ENCODE results near the gene LHFPL3. TPM values are rescaled to one million over a fixed set of nuclear protein-coding genes. Genes with fewer than 3 reads are reported as not detected.

The LHFPL3 gene
- total and polyA plus RNA-seq, 2 donors (not counting 3 experiments of a cell fraction or from before 2014, with no cell fraction given): not detected

DNA sequence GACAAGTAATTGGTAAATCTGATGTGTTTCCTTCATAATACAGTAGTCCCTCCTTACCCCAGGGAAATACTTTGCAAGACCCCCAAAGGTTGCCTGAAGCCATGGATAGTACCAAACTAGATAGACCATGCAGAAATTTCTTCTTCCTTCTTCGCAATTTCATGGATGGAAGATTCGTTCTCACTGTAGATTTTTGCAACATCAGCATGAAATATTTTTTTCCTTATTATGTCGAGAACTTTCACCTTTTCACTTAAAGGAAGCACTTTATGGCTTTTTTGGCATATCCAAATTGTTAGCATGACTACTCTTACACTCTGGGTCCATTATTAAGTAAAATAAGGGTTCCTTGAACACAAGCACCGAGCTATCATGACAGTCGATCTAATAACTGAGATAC lies 333.2 kb downstream of the LHFPL3 start:
- Histone ChIP-seq H3K4me3 (replicated peaks in 1 of 3; ENCODE audit: insufficient read depth in 1 of 3, low read depth in 1 of 3, low read length in 3 of 3) (no peak overlapping the region), H3K9me3 (replicated peaks; ENCODE audit: control insufficient read depth, insufficient read depth, low read length) (no peaks in the 10 kb centered on the region), H3K27me3 (ENCODE audit: control insufficient read depth in 2 of 2, insufficient read depth in 2 of 2, low read length in 2 of 2) (no peaks in the 10 kb centered on the region), H3K27ac (ENCODE audit: insufficient read depth, low read depth, low read length) (no peak overlapping the region), H3K9me1 (replicated peaks; ENCODE audit: control insufficient read depth, extremely low read depth, insufficient read depth, low read length) (no peaks in the 10 kb centered on the region), H4K20me1 (replicated peaks; ENCODE audit: control insufficient read depth, extremely low read depth, insufficient read depth, low read length) (no peaks in the 10 kb centered on the region), H3K9ac (replicated peaks; ENCODE audit: extremely low read depth, insufficient read depth, low read length) (no peak overlapping the region), H3K79me2 (ENCODE audit: control insufficient read depth, insufficient read depth, low read length) (no peaks in the 10 kb centered on the region), H2AFZ (ENCODE audit: low read depth, low read length) (no peak overlapping the region), H3K36me3 (ENCODE audit: control insufficient read depth in 2 of 2, extremely low read depth in 1 of 2, insufficient read depth in 2 of 2, low read length in 2 of 2) (no peaks in the 10 kb centered on the region), H3K4me1 (ENCODE audit: control insufficient read depth, extremely low read depth, insufficient read depth, low read length) (no peaks in the 10 kb centered on the region), H3K4me2 (ENCODE audit: insufficient read depth, low read length) (no peak overlapping the region)
- ChIA-PET CTCF (interaction anchor here (1.1 kb wide), 1 partner anchor 18 kb away, joined by 3 read pairs; no protein-coding TSS in a partner anchor), POLR2A (no interaction called here)
- DNase-seq (ENCODE audit: low read depth, low spot score) (no peak), FAIRE-seq (no peak)
- intact Hi-C loops (cut with micrococcal nuclease) (no loop called here), dilution Hi-C loops (cut with MboI; ENCODE audit: extremely low pct_ligation_motif_present, low sequenced_read_pairs) (no loop called here)
- no TSS peak for BruUV-seq (replicated peaks)
- TF ChIP-seq EZH2 (IDR thresholded peaks at IDR 0.05; ENCODE audit: borderline replicate concordance, low read depth, low read length, severe bottlenecking) (no peak), POLR2A (IDR thresholded peaks at IDR 0.05; ENCODE audit: low read depth, low read length) (no peak), POLR2AphosphoS5 (IDR thresholded peaks at IDR 0.05; ENCODE audit: insufficient read depth, low read depth, low read length) (no peak), MYC (IDR thresholded peaks at IDR 0.05; ENCODE audit: low read depth, low read length) (no peak), JUN (IDR thresholded peaks at IDR 0.05; ENCODE audit: borderline replicate concordance, insufficient read depth, insufficient read length, low read depth) (no peak), FOS (IDR thresholded peaks at IDR 0.05; ENCODE audit: borderline replicate concordance, insufficient read depth, low read length) (no peak), GATA2 (IDR thresholded peaks at IDR 0.05; ENCODE audit: insufficient read depth, insufficient read length, low read depth, low read length) (no peak)
- TF ChIP-seq, protein P1, sequence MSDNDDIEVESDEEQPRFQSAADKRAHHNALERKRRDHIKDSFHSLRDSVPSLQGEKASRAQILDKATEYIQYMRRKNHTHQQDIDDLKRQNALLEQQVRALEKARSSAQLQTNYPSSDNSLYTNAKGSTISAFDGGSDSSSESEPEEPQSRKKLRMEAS (IDR thresholded peaks at IDR 0.05; ENCODE audit: insufficient read depth, insufficient read length): no peak
- TF ChIP-seq, protein P2, sequence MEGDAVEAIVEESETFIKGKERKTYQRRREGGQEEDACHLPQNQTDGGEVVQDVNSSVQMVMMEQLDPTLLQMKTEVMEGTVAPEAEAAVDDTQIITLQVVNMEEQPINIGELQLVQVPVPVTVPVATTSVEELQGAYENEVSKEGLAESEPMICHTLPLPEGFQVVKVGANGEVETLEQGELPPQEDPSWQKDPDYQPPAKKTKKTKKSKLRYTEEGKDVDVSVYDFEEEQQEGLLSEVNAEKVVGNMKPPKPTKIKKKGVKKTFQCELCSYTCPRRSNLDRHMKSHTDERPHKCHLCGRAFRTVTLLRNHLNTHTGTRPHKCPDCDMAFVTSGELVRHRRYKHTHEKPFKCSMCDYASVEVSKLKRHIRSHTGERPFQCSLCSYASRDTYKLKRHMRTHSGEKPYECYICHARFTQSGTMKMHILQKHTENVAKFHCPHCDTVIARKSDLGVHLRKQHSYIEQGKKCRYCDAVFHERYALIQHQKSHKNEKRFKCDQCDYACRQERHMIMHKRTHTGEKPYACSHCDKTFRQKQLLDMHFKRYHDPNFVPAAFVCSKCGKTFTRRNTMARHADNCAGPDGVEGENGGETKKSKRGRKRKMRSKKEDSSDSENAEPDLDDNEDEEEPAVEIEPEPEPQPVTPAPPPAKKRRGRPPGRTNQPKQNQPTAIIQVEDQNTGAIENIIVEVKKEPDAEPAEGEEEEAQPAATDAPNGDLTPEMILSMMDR (IDR thresholded peaks at IDR 0.05; ENCODE audit: extremely low read depth in 1 of 2, insufficient read depth in 1 of 2, low read depth in 1 of 2, low read length in 2 of 2): no peak

Measured in endothelial cell of umbilical vein (primary cell).